HepG2 (cell line): ENCODE measurements around the gene VEGFB. TPM values are rescaled to one million over a fixed set of nuclear protein-coding genes. Genes with fewer than 3 reads are reported as not detected.
A peak's percentile ranks its signal among the peaks of the same experiment; 100 is the strongest.

Experiments
- CEBPZ ChIP-seq: IDR thresholded peaks from 2 replicates; pipeline ENCODE4 v1.6.1; 2012; ENCODE audit warnings: low read length, improper control_type of control experiment
- LCORL ChIP-seq, 2 experiments: fragments of 450-650 bp in 1 of 2; sonication (generic) in 1 of 2; formaldehyde crosslinking in 1 of 2; IDR thresholded peaks; 2 replicates each; pipeline versions ENCODE4 v1.5.0 to v1.6.1; 2017 to 2020; ENCODE audit warnings: antibody characterized with exemption in 1 of 2, missing genetic modification reagents in 1 of 2
- SMC3 ChIP-seq: IDR thresholded peaks from 2 replicates; pipeline ENCODE4 v1.6.1; 2011; ENCODE audit warnings: low read length, improper control_type of control experiment
- TP53 ChIP-seq: sonication (generic); formaldehyde crosslinking; conservative IDR thresholded peaks from 2 replicates; pipeline ENCODE4 v1.4.0; 2020; ENCODE audit warnings: missing genetic modification reagents
- ZNF326 ChIP-seq: sonication (generic); formaldehyde crosslinking; IDR thresholded peaks from 2 replicates; pipeline ENCODE4 v1.4.0; 2020; ENCODE audit warnings: missing genetic modification reagents, borderline replicate concordance
- ZNF44 ChIP-seq: sonication (generic); formaldehyde crosslinking; IDR thresholded peaks from 2 replicates; pipeline ENCODE4 v1.5.1; 2020; ENCODE audit warnings: mild to moderate bottlenecking, missing genetic modification reagents
- ZNF567 ChIP-seq: sonication (generic); formaldehyde crosslinking; IDR thresholded peaks from 2 replicates; pipeline ENCODE4 v1.8.1; 2023; ENCODE audit warnings: mild to moderate bottlenecking, missing genetic modification reagents, borderline replicate concordance
- ZNF572 ChIP-seq: sonication (generic); formaldehyde crosslinking; IDR thresholded peaks from 2 replicates; pipeline ENCODE4 v1.5.1; 2020; ENCODE audit warnings: mild to moderate bottlenecking, missing genetic modification reagents
- ZNF597 ChIP-seq: sonication (generic); formaldehyde crosslinking; IDR thresholded peaks from 2 replicates; pipeline ENCODE4 v1.5.0; 2020; ENCODE audit warnings: missing genetic modification reagents
- polyA plus RNA-seq, 8 experiments: library from polyadenylated mRNA; depleted of rRNA in 3 of 8; stranded (reverse) in 7 of 8; unstranded in 1 of 8; fragments of >200 nt; fragmentation: Illumina TruSeq in 4 of 8; extraction: Trizol in 4 of 8; gene quantifications; 2 replicates each; pipeline versions ENCODE4 v1.2.1 to v1.2.3, GENCODE V29; 2011 to 2016; ENCODE audit warnings: low read depth in 4 of 8, missing spikeins in 1 of 8, mixed read lengths in 1 of 8; ENCODE audit not compliant: insufficient read depth in 1 of 8
- total RNA-seq, 5 experiments: library from RNA; depleted of rRNA; stranded (reverse); fragments of >200 nt; fragmentation: Illumina TruSeq; extraction: Trizol; gene quantifications; 2 replicates each; pipeline ENCODE4 v1.2.3, GENCODE V29; 2016; ENCODE audit warnings: low read depth in 1 of 5
- TF ChIP-seq, protein P1 (sequence below): IDR thresholded peaks from 2 replicates; pipeline ENCODE4 v1.6.1; 2016; ENCODE audit warnings: mild to moderate bottlenecking, missing biosample characterization, missing genetic modification reagents
- TF ChIP-seq, protein P2 (sequence below): sonication (generic); formaldehyde crosslinking; IDR thresholded peaks from 2 replicates; pipeline ENCODE4 v1.9.0; 2021; ENCODE audit warnings: mild to moderate bottlenecking, missing genetic modification reagents
- TF ChIP-seq, protein P3 (sequence below): sonication (generic); formaldehyde crosslinking; IDR thresholded peaks from 2 replicates; pipeline ENCODE4 v1.8.0; 2022; ENCODE audit warnings: missing genetic modification reagents, mild to moderate bottlenecking, moderate library complexity, borderline replicate concordance

Gene VEGFB
- total and polyA plus RNA-seq, 2 of the 13 experiments (the other 11 are each of a cell fraction or from before 2014, with no cell fraction given), result 9.0 to 11.3 TPM

- TF ChIP-seq CEBPZ (no peak), SMC3 (no peak), ZNF326 (CRISPR knock-in tag) (0 out of 2 replicates have a peak, but pooled peaks have one; percentile 23), ZNF44 (no peak), ZNF567 (CRISPR knock-in tag) (no peak), ZNF597 (CRISPR knock-in tag) (no peak), ZNF572 (peak; percentile 19; the same call in 1 of the 2 replicates), LCORL (IDR thresholded peaks at IDR 0.05) (no peak), LCORL (CRISPR knock-in tag; IDR thresholded peaks at IDR 0.05) (no peak; the same call in none of the 2 replicates), TP53 (CRISPR knock-in tag) (no peak; the same call in 1 of the 2 replicates)
- TF ChIP-seq, protein P1, sequence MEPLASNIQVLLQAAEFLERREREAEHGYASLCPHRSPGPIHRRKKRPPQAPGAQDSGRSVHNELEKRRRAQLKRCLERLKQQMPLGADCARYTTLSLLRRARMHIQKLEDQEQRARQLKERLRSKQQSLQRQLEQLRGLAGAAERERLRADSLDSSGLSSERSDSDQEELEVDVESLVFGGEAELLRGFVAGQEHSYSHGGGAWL (CRISPR knock-in tag), result peak; percentile 70; the same call in 1 of the 2 replicates
- TF ChIP-seq, protein P2, sequence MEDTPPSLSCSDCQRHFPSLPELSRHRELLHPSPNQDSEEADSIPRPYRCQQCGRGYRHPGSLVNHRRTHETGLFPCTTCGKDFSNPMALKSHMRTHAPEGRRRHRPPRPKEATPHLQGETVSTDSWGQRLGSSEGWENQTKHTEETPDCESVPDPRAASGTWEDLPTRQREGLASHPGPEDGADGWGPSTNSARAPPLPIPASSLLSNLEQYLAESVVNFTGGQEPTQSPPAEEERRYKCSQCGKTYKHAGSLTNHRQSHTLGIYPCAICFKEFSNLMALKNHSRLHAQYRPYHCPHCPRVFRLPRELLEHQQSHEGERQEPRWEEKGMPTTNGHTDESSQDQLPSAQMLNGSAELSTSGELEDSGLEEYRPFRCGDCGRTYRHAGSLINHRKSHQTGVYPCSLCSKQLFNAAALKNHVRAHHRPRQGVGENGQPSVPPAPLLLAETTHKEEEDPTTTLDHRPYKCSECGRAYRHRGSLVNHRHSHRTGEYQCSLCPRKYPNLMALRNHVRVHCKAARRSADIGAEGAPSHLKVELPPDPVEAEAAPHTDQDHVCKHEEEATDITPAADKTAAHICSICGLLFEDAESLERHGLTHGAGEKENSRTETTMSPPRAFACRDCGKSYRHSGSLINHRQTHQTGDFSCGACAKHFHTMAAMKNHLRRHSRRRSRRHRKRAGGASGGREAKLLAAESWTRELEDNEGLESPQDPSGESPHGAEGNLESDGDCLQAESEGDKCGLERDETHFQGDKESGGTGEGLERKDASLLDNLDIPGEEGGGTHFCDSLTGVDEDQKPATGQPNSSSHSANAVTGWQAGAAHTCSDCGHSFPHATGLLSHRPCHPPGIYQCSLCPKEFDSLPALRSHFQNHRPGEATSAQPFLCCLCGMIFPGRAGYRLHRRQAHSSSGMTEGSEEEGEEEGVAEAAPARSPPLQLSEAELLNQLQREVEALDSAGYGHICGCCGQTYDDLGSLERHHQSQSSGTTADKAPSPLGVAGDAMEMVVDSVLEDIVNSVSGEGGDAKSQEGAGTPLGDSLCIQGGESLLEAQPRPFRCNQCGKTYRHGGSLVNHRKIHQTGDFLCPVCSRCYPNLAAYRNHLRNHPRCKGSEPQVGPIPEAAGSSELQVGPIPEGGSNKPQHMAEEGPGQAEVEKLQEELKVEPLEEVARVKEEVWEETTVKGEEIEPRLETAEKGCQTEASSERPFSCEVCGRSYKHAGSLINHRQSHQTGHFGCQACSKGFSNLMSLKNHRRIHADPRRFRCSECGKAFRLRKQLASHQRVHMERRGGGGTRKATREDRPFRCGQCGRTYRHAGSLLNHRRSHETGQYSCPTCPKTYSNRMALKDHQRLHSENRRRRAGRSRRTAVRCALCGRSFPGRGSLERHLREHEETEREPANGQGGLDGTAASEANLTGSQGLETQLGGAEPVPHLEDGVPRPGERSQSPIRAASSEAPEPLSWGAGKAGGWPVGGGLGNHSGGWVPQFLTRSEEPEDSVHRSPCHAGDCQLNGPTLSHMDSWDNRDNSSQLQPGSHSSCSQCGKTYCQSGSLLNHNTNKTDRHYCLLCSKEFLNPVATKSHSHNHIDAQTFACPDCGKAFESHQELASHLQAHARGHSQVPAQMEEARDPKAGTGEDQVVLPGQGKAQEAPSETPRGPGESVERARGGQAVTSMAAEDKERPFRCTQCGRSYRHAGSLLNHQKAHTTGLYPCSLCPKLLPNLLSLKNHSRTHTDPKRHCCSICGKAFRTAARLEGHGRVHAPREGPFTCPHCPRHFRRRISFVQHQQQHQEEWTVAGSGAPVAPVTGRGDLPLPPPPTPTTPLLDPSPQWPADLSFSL (CRISPR knock-in tag), result no peak; the same call in 1 of the 2 replicates
- TF ChIP-seq, protein P3, sequence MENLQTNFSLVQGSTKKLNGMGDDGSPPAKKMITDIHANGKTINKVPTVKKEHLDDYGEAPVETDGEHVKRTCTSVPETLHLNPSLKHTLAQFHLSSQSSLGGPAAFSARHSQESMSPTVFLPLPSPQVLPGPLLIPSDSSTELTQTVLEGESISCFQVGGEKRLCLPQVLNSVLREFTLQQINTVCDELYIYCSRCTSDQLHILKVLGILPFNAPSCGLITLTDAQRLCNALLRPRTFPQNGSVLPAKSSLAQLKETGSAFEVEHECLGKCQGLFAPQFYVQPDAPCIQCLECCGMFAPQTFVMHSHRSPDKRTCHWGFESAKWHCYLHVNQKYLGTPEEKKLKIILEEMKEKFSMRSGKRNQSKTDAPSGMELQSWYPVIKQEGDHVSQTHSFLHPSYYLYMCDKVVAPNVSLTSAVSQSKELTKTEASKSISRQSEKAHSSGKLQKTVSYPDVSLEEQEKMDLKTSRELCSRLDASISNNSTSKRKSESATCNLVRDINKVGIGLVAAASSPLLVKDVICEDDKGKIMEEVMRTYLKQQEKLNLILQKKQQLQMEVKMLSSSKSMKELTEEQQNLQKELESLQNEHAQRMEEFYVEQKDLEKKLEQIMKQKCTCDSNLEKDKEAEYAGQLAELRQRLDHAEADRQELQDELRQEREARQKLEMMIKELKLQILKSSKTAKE (CRISPR knock-in tag), result no peak; the same call in 1 of the 2 replicates
These were observed 35.3 kb downstream of the VEGFB start (continued) for GRCh38 chr11:64269540-64270220.
